Endometrial microvascular endothelial cells (primary cell): ENCODE data around the gene CLDN9. TPM values are rescaled to one million over a fixed set of nuclear protein-coding genes. Genes with fewer than 3 reads are reported as not detected.

ENCODE experiments used
- in situ Hi-C: cut with HindIII; loops from 2 replicates; pipeline ENCODE4 v1.10.0; 2017; ENCODE audit warnings: low sequenced_read_pairs, low pct_unique_long_range_greater_than_20kb; ENCODE audit errors: inconsistent ontology term
- total RNA-seq: library from RNA; depleted of rRNA; stranded (reverse); fragments of >200 nt; gene quantifications from one replicate; pipeline ENCODE4 v1.2.3, GENCODE V29; 2015; ENCODE audit errors: inconsistent ontology term

CLDN9 gene
- total RNA-seq, result not detected

DNA sequence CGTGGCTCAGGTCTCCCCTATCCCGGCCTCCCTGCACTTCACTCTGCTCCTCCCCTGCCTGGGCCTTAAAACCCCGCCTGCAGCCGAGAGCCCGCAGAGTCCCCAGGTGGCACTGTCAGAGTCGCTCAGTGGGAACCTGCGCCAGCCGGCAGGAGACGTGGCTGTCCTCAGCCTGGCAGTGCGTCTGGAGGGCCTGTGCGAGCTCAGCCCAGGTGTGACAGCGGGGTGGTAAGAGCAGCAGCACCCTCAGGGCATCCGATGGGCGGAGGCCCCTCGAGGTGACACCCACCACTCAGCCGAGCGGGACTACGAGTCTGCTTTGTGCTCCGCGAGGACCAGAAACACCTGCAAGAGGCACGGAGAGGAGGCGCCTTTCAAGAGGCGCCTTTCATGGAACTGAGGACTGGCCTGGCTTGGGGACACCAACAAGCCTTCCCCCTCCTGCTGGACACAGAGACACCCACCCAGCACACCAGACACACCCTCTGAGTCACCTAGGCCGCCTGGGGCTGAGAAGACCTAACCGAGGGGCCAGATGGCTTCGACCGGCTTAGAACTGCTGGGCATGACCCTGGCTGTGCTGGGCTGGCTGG, at the start of gene CLDN9:
CLDN9 (plus strand) TSS at position 96 of the 593 bp plus-strand sequence; CDS start at position 536, 440 bp downstream.
- in situ Hi-C loops, result no loop called here

GRCh38 chr16:2963074-2963722, 49.5 kb upstream of the CLDN9 start:
- in situ Hi-C loops, result no loop called here

GRCh38 chr16:2963723-2964474, 48.8 kb upstream of the CLDN9 start, which contains the start of gene KREMEN2:
Gene KREMEN2, plus strand, starts transcription at chr16:2964275. Its CDS starts 246 bp downstream, at chr16:2964521.
- in situ Hi-C loops, result no loop called here

GRCh38 chr16:2964475-2965336, 48.0 kb upstream of the CLDN9 start:
- in situ Hi-C loops, result no loop called here

DNA sequence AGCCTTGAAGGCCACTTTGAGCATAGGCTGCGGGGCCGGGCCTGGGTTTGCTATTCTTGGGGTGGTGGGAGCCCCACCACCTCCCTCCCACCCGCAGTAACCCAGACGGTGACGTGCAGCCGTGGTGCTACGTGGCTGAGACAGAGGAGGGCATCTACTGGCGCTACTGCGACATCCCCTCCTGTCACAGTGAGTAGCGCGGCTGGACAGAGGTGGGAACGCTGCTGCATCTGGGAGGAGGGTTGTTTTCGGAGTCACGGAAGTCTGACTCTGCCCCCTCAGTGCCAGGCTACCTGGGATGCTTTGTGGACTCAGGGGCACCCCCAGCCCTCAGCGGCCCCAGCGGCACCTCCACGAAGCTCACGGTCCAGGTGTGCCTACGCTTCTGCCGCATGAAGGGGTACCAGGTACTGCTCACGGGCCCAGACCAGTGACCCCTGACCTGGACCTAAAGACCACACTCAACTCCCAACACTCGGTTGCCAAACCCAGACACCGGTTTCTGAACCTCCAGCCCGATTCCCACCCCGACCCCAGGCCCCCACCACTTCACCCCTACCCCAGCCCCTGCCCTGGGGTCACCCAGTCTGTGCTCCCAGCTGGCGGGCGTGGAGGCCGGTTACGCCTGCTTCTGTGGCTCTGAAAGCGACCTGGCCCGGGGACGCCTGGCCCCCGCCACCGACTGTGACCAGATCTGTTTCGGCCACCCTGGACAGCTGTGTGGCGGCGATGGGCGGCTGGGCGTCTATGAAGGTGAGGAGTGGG, 46.5 kb upstream of the CLDN9 start:
- in situ Hi-C loops, result no loop called here

DNA sequence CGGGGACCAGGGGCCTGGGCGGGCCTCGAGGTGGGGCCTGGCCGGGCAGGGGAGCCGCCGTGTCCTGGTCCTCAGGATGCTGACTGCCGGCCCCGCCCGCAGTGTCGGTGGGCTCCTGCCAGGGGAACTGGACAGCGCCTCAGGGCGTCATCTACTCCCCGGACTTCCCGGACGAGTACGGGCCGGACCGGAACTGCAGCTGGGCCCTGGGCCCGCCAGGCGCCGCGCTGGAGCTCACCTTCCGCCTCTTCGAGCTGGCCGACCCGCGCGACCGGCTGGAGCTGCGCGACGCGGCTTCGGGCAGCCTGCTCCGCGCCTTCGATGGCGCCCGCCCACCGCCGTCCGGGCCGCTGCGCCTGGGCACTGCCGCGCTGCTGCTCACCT, 45.9 kb upstream of the CLDN9 start:
- in situ Hi-C loops, result no loop called here

GRCh38 chr16:2967211-2967631, 45.5 kb upstream of the CLDN9 start:
- in situ Hi-C loops, result no loop called here

- in situ Hi-C loops, result no loop called here
Measured at GRCh38 chr16:2967721-2968161, 45.0 kb upstream of the CLDN9 start.

DNA sequence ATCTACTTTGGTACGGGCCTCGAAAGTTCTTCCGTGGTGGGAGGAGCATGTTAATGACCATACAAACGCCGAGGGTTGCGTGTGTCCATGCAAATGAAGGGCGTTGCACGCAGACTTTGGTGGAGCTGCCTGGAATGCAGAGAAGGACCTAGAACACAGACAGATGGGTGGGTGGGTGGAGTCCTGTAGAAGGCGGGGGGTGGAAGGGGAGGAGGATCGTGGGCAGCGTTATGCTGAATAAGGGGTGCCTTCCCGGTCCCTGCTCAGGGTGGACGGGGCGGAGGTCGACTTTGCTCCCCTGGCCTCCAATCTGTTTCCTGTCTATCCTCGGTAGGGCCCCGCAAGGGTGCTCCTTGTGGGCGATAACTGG, 44.4 kb upstream of the CLDN9 start:
- in situ Hi-C loops, result no loop called here

GRCh38 chr16:2968738-2969544, 43.8 kb upstream of the CLDN9 start, which contains the start of gene PAQR4:
Gene PAQR4, plus strand, starts transcription at chr16:2969348. Its CDS starts 327 bp downstream, at chr16:2969675.
- in situ Hi-C loops, result no loop called here

- in situ Hi-C loops, result no loop called here
Measured at GRCh38 chr16:2969545-2970521, 42.9 kb upstream of the CLDN9 start.

GRCh38 chr16:2970563-2970962, 42.2 kb upstream of the CLDN9 start:
- in situ Hi-C loops, result no loop called here

- in situ Hi-C loops, result no loop called here
Measured at GRCh38 chr16:2971134-2971984, 41.4 kb upstream of the CLDN9 start.

DNA sequence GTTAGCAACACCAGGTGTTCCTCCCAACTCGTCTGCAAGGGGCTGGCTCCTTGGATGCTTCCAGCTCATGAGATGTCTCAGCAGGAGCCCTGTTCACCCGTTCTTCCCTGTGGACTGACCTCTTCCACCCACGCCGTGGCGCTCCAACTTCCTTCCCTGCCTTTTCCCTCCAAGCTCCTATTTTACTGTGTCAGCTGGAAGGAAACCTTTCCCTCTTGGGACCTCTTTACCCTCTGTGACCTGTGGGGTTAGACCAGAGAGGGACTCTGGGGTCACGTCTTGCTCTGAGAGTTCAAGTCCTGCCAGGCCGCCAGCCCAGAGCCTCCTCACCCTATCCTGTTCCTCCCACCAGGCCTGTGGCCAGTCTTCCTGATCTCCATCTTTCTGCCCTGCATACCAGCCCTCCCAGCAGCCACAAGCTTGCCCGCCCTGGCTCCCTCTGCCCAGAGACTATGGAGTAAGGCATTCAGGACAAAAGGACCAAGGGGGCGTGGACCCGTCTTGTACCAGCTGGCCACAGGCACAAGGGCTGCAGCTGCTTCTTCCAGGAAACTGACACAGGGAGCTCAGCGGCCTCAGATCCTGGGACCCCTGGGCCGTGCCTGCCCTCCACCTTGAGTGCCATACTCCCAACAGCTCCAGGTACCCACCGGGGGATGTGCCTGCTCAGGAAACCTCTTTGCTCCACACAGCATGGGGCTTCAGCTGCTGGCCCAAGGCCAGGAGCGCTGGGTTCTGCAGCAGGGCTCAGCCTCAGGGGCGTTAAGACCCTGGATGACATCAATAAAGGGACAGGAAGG, 40.5 kb upstream of the CLDN9 start:
- in situ Hi-C loops, result no loop called here

DNA sequence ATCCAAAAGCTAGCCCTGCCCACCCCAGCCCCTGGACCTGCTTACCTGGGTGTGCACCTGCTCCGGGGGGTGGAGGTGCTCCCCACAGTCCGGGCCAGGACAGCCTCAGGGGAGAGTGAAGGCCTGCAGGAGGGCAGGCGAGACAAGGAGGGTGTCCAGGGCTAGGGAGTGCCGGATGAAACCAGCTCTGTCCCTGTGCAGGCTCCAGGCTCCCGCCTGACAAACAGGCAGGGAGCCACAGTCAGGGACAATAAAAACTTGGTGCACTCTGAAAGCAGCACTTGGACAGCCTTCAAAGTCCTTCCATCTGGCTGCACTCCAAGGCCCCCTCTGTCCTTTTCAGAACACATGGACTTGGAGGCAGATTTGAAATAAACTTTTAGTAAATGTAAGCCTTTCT, 39.6 kb upstream of the CLDN9 start:
- in situ Hi-C loops, result no loop called here
